GM10266 (cell line): ENCODE measurements around the gene BMP15.

Source experiments
- DNase-seq: peaks from one replicate; pipeline ENCODE4 v3.0.0; 2012; ENCODE audit errors: extremely low spot score
- CTCF ChIP-seq: IDR thresholded peaks from 2 replicates; pipeline ENCODE4 v1.5.1; 2012; ENCODE audit warnings: mild to moderate bottlenecking, low read depth; ENCODE audit not compliant: control insufficient read depth, insufficient read depth; ENCODE audit errors: missing control alignments

The BMP15 gene

GRCh38 chrX:50910685-50911176, at the start of gene BMP15:
Gene BMP15, plus strand, starts transcription at chrX:50910735. Its CDS starts 49 bp downstream, at chrX:50910784.
- DNase-seq = no peak
- TF ChIP-seq CTCF = no peak

- TF ChIP-seq CTCF = no peak
- DNase-seq = no peak
Measured at GRCh38 chrX:50863471-50863870, 47.1 kb upstream of the BMP15 start.

DNA sequence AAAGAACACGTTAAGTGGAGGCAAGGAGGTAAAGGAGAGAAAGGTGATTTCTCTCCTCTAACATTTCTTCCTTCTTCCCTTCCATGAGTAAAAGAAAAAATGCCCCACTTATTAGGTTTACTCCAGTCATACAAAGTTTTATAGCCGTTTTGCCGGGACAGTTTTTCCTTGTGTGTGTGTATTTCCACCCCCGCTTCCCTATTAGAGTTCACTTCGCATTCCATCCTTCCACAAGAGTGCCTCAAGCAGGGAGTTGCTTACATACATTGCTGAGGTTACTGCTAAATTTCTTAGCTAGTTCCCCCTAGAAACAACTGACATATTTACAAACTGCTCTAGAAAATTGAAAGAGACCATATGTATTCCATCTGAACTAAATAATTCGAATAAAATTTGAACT, 45.2 kb upstream of the BMP15 start:
- no peak for TF ChIP-seq CTCF
- DNase-seq = no peak

DNA sequence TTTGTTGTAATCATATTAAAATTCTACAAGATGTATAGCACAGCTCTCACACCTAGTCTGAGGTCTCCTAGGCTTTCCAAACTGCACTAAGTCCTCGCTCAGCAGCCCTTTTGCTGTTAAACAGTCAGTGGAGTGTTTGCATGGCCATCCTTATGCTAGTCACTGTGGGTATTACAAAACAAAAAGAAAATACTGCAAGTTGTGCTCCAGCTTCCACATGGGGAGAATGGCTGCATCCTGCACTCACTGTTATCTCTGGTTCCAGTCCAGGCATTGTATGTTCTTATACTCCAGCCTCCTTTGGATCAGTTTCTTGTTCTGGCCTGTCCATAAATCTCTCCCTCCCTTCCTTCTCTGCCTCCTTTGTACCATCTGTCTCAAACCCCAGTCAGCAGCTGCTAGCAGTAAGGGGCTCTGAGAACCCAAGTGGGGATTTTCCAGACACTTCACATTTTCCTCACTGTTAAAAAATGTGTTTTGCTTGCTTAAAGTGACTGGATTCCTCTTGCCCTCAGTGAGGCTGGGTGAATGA, 38.5 kb upstream of the BMP15 start:
- DNase-seq = no peak
- TF ChIP-seq CTCF = no peak

DNA sequence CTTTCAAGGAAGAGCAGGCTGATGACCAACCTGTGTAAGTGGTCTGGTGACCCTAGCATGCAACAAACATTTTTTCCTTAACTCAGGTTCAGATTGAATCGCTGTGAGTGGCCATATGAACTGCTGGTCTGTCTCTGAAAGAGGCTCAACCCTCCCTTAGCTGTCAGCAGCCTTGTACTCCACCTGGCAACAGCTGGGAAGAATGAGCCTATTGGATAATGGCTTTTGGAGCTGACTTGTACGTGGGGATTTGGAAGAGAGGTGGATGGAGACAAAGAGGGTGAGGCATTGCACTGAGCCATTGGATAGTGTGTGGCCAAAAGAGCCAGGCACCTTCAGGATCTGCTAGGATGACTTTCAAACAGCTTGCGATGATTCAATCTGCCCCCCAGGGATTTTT, 35.7 kb upstream of the BMP15 start:
- no peak for DNase-seq
- TF ChIP-seq CTCF = no peak

DNA sequence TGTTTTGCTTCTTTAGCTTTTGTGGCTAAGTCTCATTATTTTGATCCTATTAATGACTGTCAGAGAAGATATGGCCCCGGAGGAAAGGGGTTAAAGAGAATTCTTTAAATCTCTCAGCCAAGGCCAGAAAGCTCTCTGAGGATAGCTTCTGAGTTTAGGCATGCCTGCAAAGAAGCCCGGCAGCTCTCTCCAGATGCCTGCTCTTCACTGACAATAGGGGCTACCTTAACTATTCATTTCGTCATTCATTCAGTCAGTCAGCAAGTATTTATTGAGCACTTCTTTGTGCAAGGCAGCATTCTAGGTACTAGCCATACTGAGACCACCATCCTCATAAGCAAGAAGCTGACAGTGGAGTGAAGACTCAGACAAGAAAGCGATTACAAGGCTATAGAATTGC, 34.0 kb upstream of the BMP15 start:
- TF ChIP-seq CTCF = no peak
- DNase-seq = no peak

GRCh38 chrX:50877310-50877709, 33.2 kb upstream of the BMP15 start:
- DNase-seq = no peak
- TF ChIP-seq CTCF = no peak
